Measurements from ENCODE around the gene LRRC1. TPM values are rescaled to one million over a fixed set of nuclear protein-coding genes. Genes with fewer than 3 reads are reported as not detected.
A peak's percentile ranks its signal among the peaks of the same experiment; 100 is the strongest.
"Not testable (repeated sequence)": the region's sequence is repeated elsewhere in the genome, so short reads cannot be mapped to it uniquely, and the experiment has no call there.

The LRRC1 gene
- polyA plus RNA-seq, 2 donors = 13.6 to 15.2 TPM

DNA sequence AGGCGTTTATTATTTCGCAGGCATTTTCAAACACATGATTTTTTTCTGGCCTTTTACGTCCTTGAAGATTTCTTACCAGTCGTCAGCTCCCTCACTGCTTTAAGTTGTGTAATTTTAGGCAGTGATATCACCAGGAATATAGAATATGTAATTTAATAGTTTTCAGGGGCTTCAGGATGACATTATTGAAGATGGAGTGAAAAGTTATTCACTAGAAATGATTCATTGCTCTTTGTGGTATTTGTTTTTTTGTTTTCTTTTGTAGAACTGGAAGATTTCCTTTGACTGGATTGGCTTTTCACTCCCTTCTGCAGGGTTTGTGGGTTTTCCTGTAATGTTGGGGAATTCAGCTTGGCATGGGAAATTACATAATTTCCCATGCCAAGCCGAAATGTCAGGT is 2.0 kb downstream of the LRRC1 start:
- Histone ChIP-seq H3K27ac (ENCODE audit: low read depth in 2 of 2, low read length in 1 of 2) (peak overlapping the region in 1 of 2 donors; percentile 93), H3K27me3 (ENCODE audit: control insufficient read depth in 1 of 2, insufficient read depth in 2 of 2, low read length in 2 of 2) (no peaks in the 10 kb centered on the region), H3K4me1 (ENCODE audit: control insufficient read depth in 2 of 2, insufficient read depth in 2 of 2, low read length in 1 of 2) (peaks cover 0 to 3% of the 10 kb centered on the region in 2 donors), H3K9me3 (ENCODE audit: control insufficient read depth in 2 of 2, insufficient read depth in 1 of 2, low read depth in 1 of 2, low read length in 1 of 2) (no peaks in the 10 kb centered on the region), H3K36me3 (ENCODE audit: control insufficient read depth in 2 of 2, insufficient read depth in 2 of 2, low read length in 1 of 2) (no peaks in the 10 kb centered on the region), H3K4me3 (ENCODE audit: low read depth in 1 of 2, low read length in 2 of 2) (peak overlapping the region in 1 of 2 donors; percentile 74)
- 38% methylated on average over 5 of the region's 5 CpGs for WGBS, 2 donors

DNA sequence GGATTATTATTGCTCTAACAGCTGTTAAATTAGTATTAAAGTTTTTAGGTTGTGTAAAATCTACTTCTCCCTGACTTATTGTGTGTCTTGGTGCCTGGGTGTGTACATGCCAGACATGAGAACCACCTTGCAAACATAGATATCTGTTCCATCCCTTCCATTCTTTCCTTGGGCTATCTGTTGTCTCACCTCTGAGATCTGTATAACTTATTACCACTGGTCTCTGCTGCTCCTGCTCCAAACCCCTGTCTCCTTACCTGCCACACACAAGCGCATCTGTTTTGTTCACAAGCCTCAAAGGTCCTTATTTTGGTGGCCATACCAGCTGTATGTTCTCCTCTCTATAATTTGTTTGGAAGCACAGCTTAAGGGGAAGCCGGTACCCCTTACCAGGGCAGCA is 2.5 kb downstream of the LRRC1 start:
- H3K9me3 ChIP-seq (ENCODE audit: control insufficient read depth in 2 of 2, insufficient read depth in 1 of 2, low read depth in 1 of 2, low read length in 1 of 2) = no peaks in the 10 kb centered on the region
- no peaks in the 10 kb centered on the region for H3K4me1 ChIP-seq (ENCODE audit: control insufficient read depth in 2 of 2, insufficient read depth in 2 of 2, low read length in 1 of 2)
- H3K27me3 ChIP-seq (ENCODE audit: control insufficient read depth in 1 of 2, insufficient read depth in 2 of 2, low read length in 2 of 2) = no peaks in the 10 kb centered on the region
- H3K27ac ChIP-seq (ENCODE audit: low read depth in 2 of 2, low read length in 1 of 2) = no peak overlapping the region
- no peak overlapping the region for H3K4me3 ChIP-seq (ENCODE audit: low read depth in 1 of 2, low read length in 2 of 2)
- no peaks in the 10 kb centered on the region for H3K36me3 ChIP-seq (ENCODE audit: control insufficient read depth in 2 of 2, insufficient read depth in 2 of 2, low read length in 1 of 2)
- 88 to 97% methylated on average over 2 of the region's 2 CpGs for WGBS, 2 donors

DNA sequence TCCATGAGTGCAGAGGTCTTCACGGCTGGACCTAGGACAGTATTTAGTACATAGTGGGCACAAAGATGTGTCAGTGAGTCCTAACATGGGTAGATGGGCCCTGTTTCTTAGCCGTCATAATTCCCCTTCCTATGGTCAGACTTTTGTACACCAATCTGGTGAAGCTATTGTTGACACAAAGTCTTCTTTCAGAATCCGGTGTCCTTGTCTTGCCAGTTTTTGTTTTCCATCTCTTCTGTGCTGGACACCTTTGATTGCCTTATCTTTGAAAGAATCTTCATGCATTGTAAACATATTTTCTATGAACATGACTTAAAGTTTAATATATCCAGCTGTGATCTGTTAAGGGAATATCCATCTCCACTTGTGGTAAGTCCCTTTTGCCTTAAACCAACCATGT is 4.5 kb downstream of the LRRC1 start:
- Histone ChIP-seq H3K27ac (ENCODE audit: low read depth in 2 of 2, low read length in 1 of 2) (no peak overlapping the region), H3K4me3 (ENCODE audit: low read depth in 1 of 2, low read length in 2 of 2) (no peak overlapping the region), H3K36me3 (ENCODE audit: control insufficient read depth in 2 of 2, insufficient read depth in 2 of 2, low read length in 1 of 2) (no peaks in the 10 kb centered on the region), H3K4me1 (ENCODE audit: control insufficient read depth in 2 of 2, insufficient read depth in 2 of 2, low read length in 1 of 2) (peaks cover 2 to 3% of the 10 kb centered on the region in 2 donors), H3K9me3 (ENCODE audit: control insufficient read depth in 2 of 2, insufficient read depth in 1 of 2, low read depth in 1 of 2, low read length in 1 of 2) (no peaks in the 10 kb centered on the region), H3K27me3 (ENCODE audit: control insufficient read depth in 1 of 2, insufficient read depth in 2 of 2, low read length in 2 of 2) (no peaks in the 10 kb centered on the region)
- 95 to 97% methylated on average over 3 of the region's 3 CpGs for WGBS, 2 donors

DNA sequence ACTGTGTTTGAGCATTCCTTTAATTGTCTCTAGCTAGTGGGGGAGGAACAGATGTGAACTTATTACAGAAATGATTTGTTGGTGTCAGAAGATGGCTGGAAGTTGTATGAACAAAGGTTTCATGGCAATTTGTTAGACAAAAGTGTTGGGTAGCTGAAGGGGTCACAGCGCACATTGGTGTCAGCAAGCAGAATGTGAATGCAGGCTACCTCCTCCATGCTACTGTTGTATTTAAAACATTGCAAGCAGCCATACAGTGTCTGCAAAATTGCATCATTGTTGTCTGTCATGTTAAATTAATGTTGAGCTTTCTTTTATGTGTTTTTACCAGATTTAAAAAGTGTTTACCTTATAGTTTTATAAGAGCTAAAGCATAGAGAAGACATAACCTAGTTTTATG is 6.2 kb downstream of the LRRC1 start:
- no peaks in the 10 kb centered on the region for H3K9me3 ChIP-seq (ENCODE audit: control insufficient read depth in 2 of 2, insufficient read depth in 1 of 2, low read depth in 1 of 2, low read length in 1 of 2)
- H3K4me3 ChIP-seq (ENCODE audit: low read depth in 1 of 2, low read length in 2 of 2) = no peak overlapping the region
- 95 to 100% methylated on average over 1 of the region's 1 CpG for WGBS, 2 donors
- peaks cover 2 to 10% of the 10 kb centered on the region in 2 donors for H3K4me1 ChIP-seq (ENCODE audit: control insufficient read depth in 2 of 2, insufficient read depth in 2 of 2, low read length in 1 of 2)
- H3K36me3 ChIP-seq (ENCODE audit: control insufficient read depth in 2 of 2, insufficient read depth in 2 of 2, low read length in 1 of 2) = no peaks in the 10 kb centered on the region
- no peak overlapping the region for H3K27ac ChIP-seq (ENCODE audit: low read depth in 2 of 2, low read length in 1 of 2)
- H3K27me3 ChIP-seq (ENCODE audit: control insufficient read depth in 1 of 2, insufficient read depth in 2 of 2, low read length in 2 of 2) = no peaks in the 10 kb centered on the region

DNA sequence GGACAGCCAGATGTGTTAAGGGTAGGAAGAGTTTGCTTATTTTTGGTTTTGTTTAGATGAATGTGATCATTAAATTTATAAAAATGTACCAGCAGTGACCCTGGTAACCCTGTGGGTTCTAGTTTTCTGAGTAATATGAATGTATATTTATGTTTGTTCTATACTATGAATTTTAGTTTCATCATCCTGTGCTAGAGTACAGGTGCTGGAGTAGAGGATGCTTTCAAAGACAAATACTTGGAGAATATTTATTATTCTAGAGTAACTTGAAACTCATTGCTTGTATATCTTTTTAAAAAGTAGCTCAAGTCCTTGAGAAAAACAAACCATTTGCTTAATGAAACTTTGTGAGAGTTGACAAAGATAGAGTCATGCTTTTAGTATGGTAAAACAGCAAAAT is 7.8 kb downstream of the LRRC1 start:
- H3K9me3 ChIP-seq (ENCODE audit: control insufficient read depth in 2 of 2, insufficient read depth in 1 of 2, low read depth in 1 of 2, low read length in 1 of 2) = no peaks in the 10 kb centered on the region
- H3K27ac ChIP-seq (ENCODE audit: low read depth in 2 of 2, low read length in 1 of 2) = no peak overlapping the region
- no peaks in the 10 kb centered on the region for H3K27me3 ChIP-seq (ENCODE audit: control insufficient read depth in 1 of 2, insufficient read depth in 2 of 2, low read length in 2 of 2)
- H3K4me1 ChIP-seq (ENCODE audit: control insufficient read depth in 2 of 2, insufficient read depth in 2 of 2, low read length in 1 of 2) = peaks cover 2 to 10% of the 10 kb centered on the region in 2 donors
- no peak overlapping the region for H3K4me3 ChIP-seq (ENCODE audit: low read depth in 1 of 2, low read length in 2 of 2)
- H3K36me3 ChIP-seq (ENCODE audit: control insufficient read depth in 2 of 2, insufficient read depth in 2 of 2, low read length in 1 of 2) = no peaks in the 10 kb centered on the region

DNA sequence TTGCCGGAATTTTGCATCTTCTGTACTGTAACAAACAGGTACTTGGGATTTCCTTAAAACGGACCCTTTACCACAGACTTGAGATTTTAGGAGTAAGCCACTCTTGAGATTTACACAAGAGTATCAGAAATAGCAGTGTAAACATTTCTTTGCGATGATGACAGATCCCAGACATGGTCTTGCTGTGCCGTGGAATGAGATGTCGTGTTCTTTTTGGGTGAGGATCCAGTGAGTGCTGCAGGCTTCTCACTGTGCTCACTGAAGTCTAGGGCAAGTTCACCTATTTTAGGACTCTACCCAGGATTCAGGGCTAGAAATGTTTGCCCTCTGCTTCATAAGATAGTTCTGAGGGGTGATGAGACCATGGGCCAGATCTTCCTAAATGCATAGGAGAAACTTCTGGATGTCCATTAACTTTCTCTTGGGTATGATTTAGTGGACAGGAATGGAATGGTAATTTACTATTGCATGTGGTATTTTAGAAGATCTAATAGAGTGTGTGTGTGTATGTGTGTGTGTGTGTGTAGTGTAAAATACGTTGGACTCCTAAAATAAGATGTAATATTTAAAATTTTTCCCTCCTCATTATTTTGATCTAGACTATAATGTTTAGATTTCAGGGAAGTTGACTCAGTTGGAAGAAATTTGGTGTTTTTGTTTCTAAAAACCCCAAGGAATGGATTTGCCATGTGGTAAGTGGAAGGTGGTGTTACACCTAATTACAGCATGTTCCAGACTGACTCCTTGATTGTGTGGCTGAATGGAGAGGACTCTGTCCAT is 8.5 kb downstream of the LRRC1 start:
- WGBS, 2 donors = 81 to 84% methylated on average over 6 of the region's 6 CpGs
- Histone ChIP-seq H3K27ac (ENCODE audit: low read depth in 2 of 2, low read length in 1 of 2) (no peak overlapping the region), H3K9me3 (ENCODE audit: control insufficient read depth in 2 of 2, insufficient read depth in 1 of 2, low read depth in 1 of 2, low read length in 1 of 2) (no peaks in the 10 kb centered on the region), H3K4me1 (ENCODE audit: control insufficient read depth in 2 of 2, insufficient read depth in 2 of 2, low read length in 1 of 2) (peaks cover 2 to 14% of the 10 kb centered on the region in 2 donors), H3K36me3 (ENCODE audit: control insufficient read depth in 2 of 2, insufficient read depth in 2 of 2, low read length in 1 of 2) (no peaks in the 10 kb centered on the region), H3K4me3 (ENCODE audit: low read depth in 1 of 2, low read length in 2 of 2) (no peak overlapping the region), H3K27me3 (ENCODE audit: control insufficient read depth in 1 of 2, insufficient read depth in 2 of 2, low read length in 2 of 2) (no peaks in the 10 kb centered on the region)

- H3K4me3 ChIP-seq (ENCODE audit: low read depth in 1 of 2, low read length in 2 of 2) = no peak overlapping the region
- H3K9me3 ChIP-seq (ENCODE audit: control insufficient read depth in 2 of 2, insufficient read depth in 1 of 2, low read depth in 1 of 2, low read length in 1 of 2) = no peaks in the 10 kb centered on the region
- no peaks in the 10 kb centered on the region for H3K27me3 ChIP-seq (ENCODE audit: control insufficient read depth in 1 of 2, insufficient read depth in 2 of 2, low read length in 2 of 2)
- H3K27ac ChIP-seq (ENCODE audit: low read depth in 2 of 2, low read length in 1 of 2) = no peak overlapping the region
- H3K4me1 ChIP-seq (ENCODE audit: control insufficient read depth in 2 of 2, insufficient read depth in 2 of 2, low read length in 1 of 2) = peaks cover 2 to 14% of the 10 kb centered on the region in 2 donors
- WGBS, 2 donors = 49 to 54% methylated on average over 7 of the region's 7 CpGs
- H3K36me3 ChIP-seq (ENCODE audit: control insufficient read depth in 2 of 2, insufficient read depth in 2 of 2, low read length in 1 of 2) = no peaks in the 10 kb centered on the region
Observed at GRCh38 chr6:53805016-53805415, 10.2 kb downstream of the LRRC1 start.

DNA sequence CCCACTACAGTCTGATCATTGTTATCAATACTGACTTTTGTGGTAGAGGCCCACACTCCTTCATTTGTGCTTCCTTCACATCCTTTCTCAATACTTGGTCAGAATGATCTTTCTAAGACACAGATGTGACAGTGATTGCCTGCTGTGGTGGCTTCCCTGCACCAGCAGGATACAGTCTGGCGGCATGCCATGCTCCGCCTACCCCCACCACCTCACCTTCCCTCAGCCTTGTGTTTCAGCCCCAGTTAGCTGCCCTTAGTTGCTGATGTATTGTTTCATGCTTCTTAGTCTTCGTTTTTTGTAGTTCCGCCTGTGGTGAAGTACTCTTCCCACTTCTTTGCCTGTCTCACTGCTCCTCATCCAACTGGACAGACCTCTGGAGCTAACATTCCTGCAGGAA is 10.9 kb downstream of the LRRC1 start:
- WGBS, 2 donors = 75 to 79% methylated on average over 4 of the region's 4 CpGs
- no peaks in the 10 kb centered on the region for H3K9me3 ChIP-seq (ENCODE audit: control insufficient read depth in 2 of 2, insufficient read depth in 1 of 2, low read depth in 1 of 2, low read length in 1 of 2)
- H3K27me3 ChIP-seq (ENCODE audit: control insufficient read depth in 1 of 2, insufficient read depth in 2 of 2, low read length in 2 of 2) = no peaks in the 10 kb centered on the region
- H3K36me3 ChIP-seq (ENCODE audit: control insufficient read depth in 2 of 2, insufficient read depth in 2 of 2, low read length in 1 of 2) = no peaks in the 10 kb centered on the region
- no peak overlapping the region for H3K27ac ChIP-seq (ENCODE audit: low read depth in 2 of 2, low read length in 1 of 2)
- no peak overlapping the region for H3K4me3 ChIP-seq (ENCODE audit: low read depth in 1 of 2, low read length in 2 of 2)
- peaks cover 2 to 15% of the 10 kb centered on the region in 2 donors for H3K4me1 ChIP-seq (ENCODE audit: control insufficient read depth in 2 of 2, insufficient read depth in 2 of 2, low read length in 1 of 2)

DNA sequence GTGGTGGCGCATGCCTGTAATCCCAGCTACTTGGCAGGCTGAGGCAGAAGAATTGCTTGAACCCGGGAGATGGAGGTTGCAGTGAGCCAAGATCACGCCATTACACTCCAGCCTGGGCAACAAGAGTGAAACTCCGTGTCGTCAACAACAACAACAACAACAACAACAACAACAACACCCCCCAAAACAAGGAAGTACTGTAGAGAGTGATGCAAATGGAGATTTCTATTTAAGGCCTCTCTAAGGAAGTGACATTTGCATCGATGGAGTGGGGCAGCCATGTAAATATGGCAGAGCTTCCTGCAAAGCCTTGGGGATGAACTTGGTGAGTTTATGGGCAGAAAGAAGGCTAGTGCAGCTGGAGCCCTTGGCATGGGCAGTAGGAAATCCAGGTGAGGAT is 12.8 kb downstream of the LRRC1 start:
- not testable (repeated sequence) for H3K27ac ChIP-seq (ENCODE audit: low read depth in 2 of 2, low read length in 1 of 2); H3K36me3 ChIP-seq (ENCODE audit: control insufficient read depth in 2 of 2, insufficient read depth in 2 of 2, low read length in 1 of 2); H3K4me3 ChIP-seq (ENCODE audit: low read depth in 1 of 2, low read length in 2 of 2); H3K9me3 ChIP-seq (ENCODE audit: control insufficient read depth in 2 of 2, insufficient read depth in 1 of 2, low read depth in 1 of 2, low read length in 1 of 2); H3K27me3 ChIP-seq (ENCODE audit: control insufficient read depth in 1 of 2, insufficient read depth in 2 of 2, low read length in 2 of 2)
- 88 to 89% methylated on average over 6 of the region's 6 CpGs for WGBS, 2 donors
- H3K4me1 ChIP-seq (ENCODE audit: control insufficient read depth in 2 of 2, insufficient read depth in 2 of 2, low read length in 1 of 2) = peaks cover 2 to 21% of the 10 kb centered on the region in 2 donors

DNA sequence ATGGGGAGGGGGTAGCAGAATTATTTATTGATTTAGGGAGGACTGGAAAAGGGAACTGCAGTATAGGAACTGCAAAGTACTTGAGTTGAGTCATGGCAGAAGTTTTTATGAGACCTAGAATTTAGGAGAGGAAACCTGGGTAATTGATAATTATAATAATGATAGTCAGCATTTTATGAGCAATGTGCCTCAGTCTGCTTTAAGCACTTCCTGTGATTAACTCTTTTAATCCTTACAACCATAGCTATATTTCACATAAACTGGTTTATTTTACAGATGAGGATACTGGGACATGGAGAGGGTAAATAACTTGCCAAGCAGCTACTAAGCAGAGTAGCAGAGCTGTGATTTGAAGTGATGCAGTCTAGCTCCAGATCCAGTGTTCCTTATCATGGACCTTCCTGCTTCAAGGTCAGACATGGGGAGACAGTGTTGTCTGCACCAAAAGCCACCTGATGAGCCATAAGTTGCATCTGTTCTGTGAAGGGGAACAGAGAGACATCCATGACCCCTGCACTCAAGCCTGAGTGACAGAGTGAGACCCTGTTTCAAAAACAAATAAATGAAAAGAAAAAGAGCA is 13.6 kb downstream of the LRRC1 start:
- H3K36me3 ChIP-seq (ENCODE audit: control insufficient read depth in 2 of 2, insufficient read depth in 2 of 2, low read length in 1 of 2) = no peaks in the 10 kb centered on the region
- no peak overlapping the region for H3K4me3 ChIP-seq (ENCODE audit: low read depth in 1 of 2, low read length in 2 of 2)
- H3K4me1 ChIP-seq (ENCODE audit: control insufficient read depth in 2 of 2, insufficient read depth in 2 of 2, low read length in 1 of 2) = peaks cover 2 to 24% of the 10 kb centered on the region in 2 donors
- no peak overlapping the region for H3K27ac ChIP-seq (ENCODE audit: low read depth in 2 of 2, low read length in 1 of 2)
- H3K27me3 ChIP-seq (ENCODE audit: control insufficient read depth in 1 of 2, insufficient read depth in 2 of 2, low read length in 2 of 2) = no peaks in the 10 kb centered on the region
- H3K9me3 ChIP-seq (ENCODE audit: control insufficient read depth in 2 of 2, insufficient read depth in 1 of 2, low read depth in 1 of 2, low read length in 1 of 2) = no peaks in the 10 kb centered on the region

Measured in esophagus (tissue), 2 donors.